GM18868 (cell line): ENCODE data around the gene UBE2L6.
"Not testable (repeated sequence)": the region's sequence is repeated elsewhere in the genome, so short reads cannot be mapped to it uniquely, and the experiment has no call there.

Source experiments
- ATAC-seq: cut with Tn5 transposase; IDR thresholded peaks from one replicate; pipeline ENCODE4 v1.9.1; 2021; ENCODE audit warnings: mild to moderate bottlenecking, moderate library complexity; ENCODE audit not compliant: unreplicated experiment

The UBE2L6 gene

GRCh38 chr11:57568330-57568766 lies 876 bp upstream of the UBE2L6 start:
- peak; percentile 8 for ATAC-seq

GRCh38 chr11:57566905-57567514 lies 462 bp downstream of the UBE2L6 start:
- ATAC-seq = no peak

DNA sequence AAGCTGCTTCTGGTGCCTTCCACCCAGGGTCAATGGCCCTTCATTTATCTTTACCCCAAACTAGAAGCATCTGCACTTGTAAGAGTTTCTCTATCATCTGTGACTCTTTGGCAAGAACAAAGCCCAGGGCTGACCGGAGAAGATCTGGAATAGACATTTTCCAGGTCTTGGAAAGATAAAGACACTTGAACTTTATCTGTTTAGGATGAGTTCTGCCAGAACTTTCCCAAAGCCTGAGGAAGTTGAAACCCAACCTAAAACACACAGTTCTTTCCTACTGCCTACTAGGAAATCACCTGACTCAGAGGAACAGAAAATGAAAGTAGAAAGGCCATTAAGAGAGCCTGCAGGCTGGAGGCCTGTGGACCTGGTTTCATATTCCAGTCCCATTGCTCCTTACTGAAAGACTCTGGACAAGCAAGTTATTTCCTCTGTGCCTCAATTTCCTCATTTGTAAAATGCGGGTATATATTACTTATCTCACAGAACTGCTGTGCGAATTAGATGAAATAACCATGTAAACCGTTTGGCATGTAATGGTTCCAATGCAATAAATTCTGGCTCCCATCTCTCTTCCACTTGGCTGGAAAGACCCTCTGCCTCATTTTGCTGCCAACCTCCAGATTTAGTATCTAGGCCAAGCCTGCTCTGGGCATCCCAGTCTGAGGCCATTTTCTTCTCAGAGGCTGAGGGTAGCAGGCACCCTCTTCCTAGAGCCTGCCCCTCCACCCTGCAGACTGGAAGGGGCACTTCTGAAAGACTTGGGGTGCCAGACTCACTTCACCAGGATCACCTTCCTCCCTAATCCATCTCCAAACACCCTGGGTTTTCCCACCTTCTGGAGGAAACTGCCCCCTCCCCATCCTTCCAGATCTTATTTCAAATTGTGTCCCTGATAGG lies 1.2 kb downstream of the UBE2L6 start:
- peak; percentile 71 for ATAC-seq

GRCh38 chr11:57562596-57562995 lies 4.9 kb downstream of the UBE2L6 start:
- ATAC-seq = no peak

- ATAC-seq = no peak
Observed at GRCh38 chr11:57560146-57560545, 7.3 kb downstream of the UBE2L6 start.

GRCh38 chr11:57556041-57556440 lies 11.4 kb downstream of the UBE2L6 start:
- ATAC-seq = no peak

DNA sequence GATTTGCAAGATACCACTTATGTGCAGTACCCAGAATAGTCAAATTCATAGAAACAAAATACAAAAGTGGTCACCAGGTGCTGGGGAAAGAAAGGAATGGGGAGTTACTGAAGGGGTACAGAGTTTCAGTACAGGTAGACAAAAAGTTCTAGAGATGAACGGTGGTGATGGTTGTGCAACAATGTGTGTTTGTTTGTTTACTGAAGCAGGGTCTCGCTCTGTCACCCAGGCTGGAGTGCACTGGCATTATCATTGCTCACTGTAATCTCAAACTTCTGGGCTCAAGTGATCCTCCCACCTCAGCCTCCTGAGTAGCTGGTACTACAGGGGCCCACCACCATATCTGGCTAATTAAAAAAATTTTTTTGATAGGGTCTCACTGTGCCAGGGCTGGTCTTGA lies 12.1 kb downstream of the UBE2L6 start:
- ATAC-seq = no peak

DNA sequence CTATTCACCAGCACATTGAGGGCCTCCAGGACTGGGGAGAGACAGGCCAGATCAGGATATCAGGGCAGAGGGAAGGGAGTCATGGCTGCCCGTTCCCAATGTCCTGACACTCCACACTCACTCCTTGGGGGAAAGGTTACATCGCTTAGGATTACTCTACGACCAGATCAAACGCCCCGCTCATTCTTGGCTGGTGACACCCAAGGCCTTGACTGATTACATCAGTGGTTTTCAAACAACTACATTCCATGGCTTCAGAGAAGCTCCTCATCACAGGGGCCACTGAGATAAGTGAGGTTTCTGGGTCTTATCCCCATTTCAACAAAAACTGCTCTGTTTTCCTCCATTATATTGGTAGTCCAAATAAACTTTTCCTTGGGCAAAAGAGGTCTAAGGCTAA lies 15.0 kb downstream of the UBE2L6 start:
- no peak for ATAC-seq

- ATAC-seq = no peak
Observed at GRCh38 chr11:57551941-57552340, 15.5 kb downstream of the UBE2L6 start.

- no peak for ATAC-seq
Observed at GRCh38 chr11:57549983-57550382, 17.5 kb downstream of the UBE2L6 start.

GRCh38 chr11:57547854-57548377 lies 19.6 kb downstream of the UBE2L6 start:
- peak; percentile 87 for ATAC-seq

GRCh38 chr11:57546869-57547475 lies 20.5 kb downstream of the UBE2L6 start:
- no peak for ATAC-seq

DNA sequence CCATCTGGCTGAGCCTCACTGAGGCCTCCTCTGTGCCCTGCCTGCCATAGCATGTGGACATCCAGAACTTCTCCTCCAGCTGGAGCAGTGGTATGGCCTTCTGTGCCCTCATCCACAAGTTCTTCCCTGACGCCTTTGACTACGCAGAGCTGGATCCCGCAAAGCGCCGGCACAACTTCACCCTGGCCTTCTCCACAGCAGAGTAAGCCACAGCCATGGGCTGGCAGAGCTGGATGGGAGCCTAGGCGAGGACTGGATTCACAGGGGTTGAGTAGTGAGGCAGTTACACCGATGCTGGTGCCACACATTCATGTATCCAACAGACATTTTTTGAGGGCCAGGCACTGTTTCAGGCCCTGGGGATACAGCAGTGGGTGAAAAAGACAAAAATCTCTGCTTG lies 21.0 kb downstream of the UBE2L6 start:
- ATAC-seq = no peak

DNA sequence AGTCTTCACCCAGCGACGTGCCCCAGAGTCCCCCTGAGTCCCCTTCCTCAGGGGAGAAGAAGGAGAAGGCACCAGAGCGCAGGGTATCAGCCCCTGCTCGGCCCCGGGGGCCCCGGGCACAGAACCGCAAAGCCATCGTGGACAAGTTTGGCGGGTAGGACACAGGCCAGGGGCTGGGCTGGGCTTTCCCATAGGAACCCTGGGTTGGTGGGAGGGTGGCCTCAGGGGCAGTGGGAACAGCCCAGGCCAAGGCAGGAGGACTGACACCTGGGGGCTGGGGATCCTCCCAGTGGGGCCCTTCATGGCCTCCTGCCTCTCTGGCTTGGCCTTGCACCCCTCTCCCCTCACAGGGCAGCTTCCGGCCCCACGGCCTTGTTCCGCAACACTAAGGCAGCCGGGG lies 21.6 kb downstream of the UBE2L6 start:
- ATAC-seq = no peak

GRCh38 chr11:57544566-57544965 lies 22.9 kb downstream of the UBE2L6 start:
- no peak for ATAC-seq

GRCh38 chr11:57543593-57543992 lies 23.9 kb downstream of the UBE2L6 start:
- ATAC-seq = no peak

DNA sequence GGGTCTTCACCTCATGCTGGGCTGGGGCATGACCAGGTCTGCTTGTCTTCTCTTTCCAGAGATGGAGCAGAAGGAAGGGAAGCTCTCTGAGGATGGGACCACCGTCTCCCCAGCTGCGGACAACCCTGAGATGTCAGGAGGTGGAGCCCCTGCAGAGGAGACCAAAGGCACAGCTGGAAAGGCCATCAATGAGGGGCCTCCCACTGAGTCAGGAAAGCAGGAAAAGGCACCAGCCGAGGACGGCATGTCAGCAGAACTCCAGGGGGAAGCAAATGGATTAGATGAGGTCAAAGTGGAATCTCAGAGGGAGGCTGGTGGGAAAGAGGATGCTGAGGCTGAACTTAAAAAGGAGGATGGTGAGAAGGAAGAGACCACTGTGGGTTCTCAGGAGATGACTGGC lies 24.9 kb downstream of the UBE2L6 start:
- ATAC-seq = no peak

- ATAC-seq = no peak
Observed at GRCh38 chr11:57541169-57541568, 26.3 kb downstream of the UBE2L6 start.

- ATAC-seq = no peak
Observed at GRCh38 chr11:57539342-57539741, 28.1 kb downstream of the UBE2L6 start.

DNA sequence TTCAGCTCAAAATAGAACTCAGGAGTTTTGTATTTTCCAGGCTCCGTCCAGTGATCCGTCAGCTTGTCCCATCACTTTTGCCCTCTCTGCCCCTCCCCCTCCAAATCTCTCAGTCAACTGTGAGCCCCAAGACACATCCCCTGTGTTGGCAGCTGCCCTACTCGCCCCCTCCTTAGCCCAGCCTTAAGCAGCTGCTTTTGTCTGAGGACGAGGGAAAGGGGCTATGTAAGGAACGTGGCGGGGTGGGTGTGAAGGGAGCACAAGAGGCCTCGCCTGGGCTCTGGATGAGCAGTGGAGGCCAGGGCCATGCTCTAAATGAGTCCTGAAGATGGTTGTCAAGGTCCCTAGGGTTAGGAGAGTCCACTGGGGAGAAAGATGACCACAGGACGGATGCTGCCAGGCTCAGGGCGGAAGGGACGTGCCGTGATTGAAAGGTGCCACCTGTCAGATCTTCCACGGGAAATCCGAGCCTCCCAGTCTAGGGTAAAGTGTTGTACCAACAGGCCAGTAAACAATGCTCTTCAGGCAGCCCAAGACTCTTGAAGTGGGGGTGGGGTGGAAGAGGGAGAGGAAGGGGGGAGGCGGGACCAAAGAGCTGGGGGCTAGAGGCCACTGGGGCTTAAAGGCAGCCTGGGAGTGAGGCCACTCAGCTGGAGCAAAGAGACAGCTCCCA lies 30.4 kb downstream of the UBE2L6 start, which contains the start of gene SMTNL1:
SMTNL1 (plus strand) TSS at position 649 of the 673 bp plus-strand sequence. CDS start 5,048 bp downstream, outside the sequence.
- no peak for ATAC-seq

GRCh38 chr11:57534449-57534848 lies 33.0 kb downstream of the UBE2L6 start:
- ATAC-seq = not testable (repeated sequence)
